Embryonic facial prominence (tissue), 1 donor: Measurements from ENCODE around the gene FAM3D.
"Not testable (repeated sequence)": the region's sequence is repeated elsewhere in the genome, so short reads cannot be mapped to it uniquely, and the experiment has no call there.

Experiments used
- DNase-seq: peaks from one replicate; pipeline ENCODE4 v3.0.0-alpha.2; 2016; ENCODE audit errors: extremely low spot score

FAM3D gene, protein sequence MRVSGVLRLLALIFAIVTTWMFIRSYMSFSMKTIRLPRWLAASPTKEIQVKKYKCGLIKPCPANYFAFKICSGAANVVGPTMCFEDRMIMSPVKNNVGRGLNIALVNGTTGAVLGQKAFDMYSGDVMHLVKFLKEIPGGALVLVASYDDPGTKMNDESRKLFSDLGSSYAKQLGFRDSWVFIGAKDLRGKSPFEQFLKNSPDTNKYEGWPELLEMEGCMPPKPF

DNA sequence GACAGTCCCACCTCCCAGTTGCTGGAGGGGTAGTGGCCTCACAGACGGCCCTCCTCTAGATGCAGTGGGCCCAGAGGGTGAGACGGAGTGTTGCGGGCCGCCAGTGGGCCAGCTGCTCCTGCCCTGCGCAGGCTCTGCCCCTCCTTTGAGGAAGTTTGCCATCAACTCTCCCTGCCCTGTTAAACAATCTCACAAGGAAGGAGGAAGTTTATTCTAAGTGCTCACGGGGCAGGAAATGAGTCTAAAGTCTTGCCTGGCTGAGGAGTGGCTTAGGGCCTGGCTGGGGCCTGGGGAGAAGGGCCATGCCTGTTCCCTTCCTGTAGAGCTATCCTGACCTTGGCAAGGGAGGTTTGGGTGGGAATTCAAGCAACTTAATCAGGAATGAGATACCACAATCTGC is at the start of gene FAM3D:
FAM3D (minus strand) TSS at position 92 of the 400 bp plus-strand sequence. CDS start 11,211 bp downstream, outside the sequence.
- DNase-seq = no peak

DNA sequence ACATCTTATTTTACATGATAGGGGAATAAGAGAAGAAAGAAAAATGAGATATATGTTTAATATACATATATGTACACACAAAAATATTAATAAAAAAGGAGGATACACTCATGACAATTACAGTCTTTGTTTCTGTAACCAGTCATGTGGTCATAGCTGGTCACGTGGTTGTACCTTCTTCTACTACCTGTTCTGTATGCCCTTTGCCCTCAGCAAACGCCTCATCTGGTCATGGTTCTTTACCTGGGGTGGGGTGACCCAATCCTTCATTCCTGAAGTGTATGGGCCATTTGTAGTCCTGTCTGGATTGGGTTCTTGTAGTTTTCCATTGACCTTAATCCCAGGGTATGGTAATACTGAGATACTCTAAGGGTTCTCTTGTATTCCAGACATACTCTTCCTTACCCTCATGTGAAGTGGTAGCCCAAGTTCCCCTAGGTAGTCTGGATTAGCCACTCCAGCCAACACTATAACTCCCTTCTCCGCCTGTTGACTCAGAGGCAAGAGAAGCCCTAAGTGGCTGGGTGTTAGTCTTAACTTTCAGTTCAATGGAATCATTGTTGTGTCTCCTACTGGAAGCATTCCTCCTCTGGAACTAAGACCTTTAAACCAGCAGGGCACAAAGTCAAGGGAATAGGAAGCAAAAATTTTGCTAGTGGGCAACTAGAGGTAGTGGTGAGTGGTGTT is 47.3 kb upstream of the FAM3D start:
- DNase-seq = no peak

DNA sequence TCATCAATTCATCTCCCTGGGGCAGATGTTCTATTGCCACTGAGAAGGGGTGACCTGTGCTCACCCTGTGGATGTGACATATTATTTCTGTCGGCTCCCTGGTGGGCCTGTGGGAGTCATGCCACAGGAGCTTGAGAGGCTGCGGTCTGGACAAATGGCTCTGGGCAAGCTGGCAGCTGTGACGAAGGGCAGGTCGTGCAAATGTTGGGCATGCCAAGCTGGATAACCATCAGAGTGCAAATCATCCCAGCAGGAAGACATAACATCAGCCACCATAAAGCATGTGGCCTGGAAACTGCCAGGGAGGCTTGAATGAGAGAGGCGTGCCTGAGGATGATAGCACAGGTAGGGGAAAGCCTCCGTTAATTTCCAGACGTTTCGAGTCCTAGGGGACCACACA is 45.3 kb upstream of the FAM3D start:
- DNase-seq = no peak

DNA sequence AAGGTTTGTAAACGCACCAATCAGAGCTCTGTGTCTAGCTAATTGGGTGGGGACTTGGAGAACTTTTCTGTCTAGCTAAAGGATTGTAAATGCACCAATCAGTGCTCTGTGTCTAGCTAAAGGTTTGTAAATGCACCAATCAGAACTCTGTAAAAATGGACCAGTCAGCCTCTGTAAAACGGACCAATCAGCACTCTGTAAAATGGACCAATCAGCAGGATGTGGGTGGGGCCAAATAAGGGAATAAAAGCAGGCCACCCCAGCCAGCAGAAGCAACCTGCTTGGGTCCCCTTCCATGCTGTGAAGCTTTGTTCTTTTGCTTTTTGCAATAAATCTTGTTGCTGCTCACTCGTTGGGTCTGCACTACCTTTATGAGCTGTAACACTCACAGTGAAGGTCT is 42.4 kb upstream of the FAM3D start:
- not testable (repeated sequence) for DNase-seq

DNA sequence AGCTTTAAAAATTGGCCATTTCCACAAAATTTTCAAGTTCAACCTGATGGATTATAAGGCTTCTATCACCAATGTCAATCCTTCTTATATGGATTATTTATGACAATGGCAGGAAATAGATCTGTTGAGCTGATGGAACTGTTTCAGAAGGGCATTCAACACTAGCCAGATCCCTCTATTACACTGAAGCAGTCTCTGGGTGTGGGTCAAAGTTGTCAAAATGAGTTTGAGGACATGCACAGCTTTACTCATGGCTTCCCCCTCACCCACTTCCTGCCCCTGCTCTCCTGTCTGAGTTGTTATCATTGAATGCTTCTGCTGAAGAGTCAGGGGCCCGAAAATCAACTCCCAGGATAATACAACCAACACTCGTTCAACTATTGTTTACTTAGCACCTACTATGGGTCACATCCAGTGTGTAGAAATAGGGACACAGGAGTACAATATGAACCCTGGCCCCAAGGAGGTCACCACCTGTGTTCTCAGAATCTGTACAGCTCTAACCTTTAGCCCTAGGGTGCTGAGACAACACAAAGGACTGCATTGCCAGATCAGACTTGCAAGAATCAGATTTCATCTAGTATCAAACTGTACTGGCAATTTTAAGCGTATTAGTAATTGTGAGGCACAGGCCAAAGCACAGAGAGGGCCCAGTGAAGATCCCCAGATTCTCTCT is 41.7 kb upstream of the FAM3D start:
- no peak for DNase-seq

DNA sequence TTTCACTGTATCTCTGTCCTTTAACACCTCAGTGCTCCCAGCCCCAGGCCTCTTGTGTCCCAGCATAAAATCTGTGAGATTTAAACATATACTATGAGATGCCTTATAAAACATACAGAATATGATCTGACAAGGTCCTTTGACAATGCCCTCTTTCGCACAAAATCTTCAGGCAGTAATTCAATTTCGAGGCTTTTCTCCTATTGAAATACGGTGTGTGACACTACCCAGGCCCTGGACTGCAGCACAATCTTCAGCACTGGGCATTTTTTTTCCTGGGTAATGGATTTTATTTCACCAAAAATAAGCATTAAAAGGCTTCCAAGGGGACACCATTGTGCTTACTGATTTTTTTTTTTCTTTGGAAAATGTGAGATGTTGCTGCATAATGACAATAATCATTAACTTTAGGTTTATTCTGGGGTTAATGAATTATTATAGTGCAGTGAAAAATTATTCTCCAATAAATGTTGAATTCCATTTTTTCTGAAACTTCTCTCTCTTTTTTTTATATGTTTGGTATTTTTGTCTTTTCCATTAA is 40.9 kb upstream of the FAM3D start:
- DNase-seq = no peak

DNA sequence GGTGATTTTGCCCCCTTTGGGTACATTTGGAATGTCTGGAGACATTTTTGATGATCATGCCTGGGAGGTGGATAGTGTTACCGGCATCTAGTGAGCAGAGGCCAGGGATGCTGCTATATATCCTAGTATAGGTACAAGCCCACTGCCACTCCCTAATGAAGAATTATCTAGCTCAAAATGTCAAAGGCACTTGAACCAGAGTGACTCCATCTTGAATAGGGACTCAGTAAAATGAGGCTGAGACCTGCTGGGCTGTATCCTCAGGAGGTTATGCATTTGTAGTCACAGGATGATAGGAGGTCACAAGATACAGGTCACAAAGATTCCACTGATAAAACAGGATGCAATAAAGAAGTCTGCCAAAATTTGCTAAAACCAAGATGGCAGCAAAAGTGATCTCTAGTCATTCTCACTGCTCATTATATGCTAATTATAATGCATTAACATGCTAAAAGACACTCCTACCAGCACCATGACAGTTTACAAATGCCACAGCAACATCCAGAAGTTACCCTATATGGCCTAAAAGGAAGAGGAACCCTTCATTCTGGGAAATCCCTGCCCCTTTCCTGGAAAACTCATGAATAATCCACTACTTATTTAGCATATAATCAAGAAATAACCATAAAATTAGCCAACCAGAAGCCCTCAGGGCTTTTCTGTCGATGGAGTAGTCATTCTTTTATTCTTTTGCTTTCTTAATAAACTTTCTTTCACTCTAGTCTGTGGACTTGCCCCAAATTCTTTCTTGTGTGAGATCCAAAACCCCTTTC is 40.0 kb upstream of the FAM3D start:
- no peak for DNase-seq

DNA sequence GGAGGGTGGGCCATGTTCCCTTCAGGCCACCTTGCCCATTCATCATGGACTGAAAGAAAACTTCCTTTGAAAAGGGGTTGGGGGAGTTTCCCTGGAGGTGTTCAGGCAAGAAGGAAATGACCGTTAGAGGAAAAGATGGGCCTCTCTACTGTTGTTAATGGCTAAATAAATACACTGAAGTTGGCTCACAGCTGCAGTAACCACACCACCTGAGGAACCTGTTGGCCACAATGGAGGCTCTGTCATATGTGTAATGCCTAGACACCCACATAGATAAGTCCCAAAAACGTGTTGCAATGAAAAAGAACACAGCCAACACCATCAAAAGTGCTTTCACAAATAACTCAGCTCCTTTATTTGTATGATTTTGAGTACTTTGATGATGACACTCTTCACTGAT is 38.2 kb upstream of the FAM3D start:
- DNase-seq = no peak

DNA sequence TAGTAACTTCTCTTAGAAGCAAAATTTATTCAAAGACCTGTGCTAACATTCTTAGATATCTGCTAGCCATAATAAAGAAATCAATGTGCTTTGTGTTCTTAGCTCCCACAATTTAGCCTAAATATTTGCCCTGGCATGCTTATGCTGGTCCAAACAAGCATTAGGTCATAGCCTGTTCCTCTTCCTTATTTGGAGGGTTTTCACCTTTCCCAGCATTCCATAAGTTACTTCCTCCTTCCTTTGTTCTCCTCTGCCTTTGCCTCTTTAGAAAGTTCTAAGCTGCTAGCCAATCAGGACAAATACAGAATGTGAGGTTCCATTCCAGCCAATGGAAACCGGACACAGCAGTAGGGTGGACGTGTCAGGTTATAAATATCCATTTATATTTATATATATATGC is 37.7 kb upstream of the FAM3D start:
- DNase-seq = not testable (repeated sequence)

DNA sequence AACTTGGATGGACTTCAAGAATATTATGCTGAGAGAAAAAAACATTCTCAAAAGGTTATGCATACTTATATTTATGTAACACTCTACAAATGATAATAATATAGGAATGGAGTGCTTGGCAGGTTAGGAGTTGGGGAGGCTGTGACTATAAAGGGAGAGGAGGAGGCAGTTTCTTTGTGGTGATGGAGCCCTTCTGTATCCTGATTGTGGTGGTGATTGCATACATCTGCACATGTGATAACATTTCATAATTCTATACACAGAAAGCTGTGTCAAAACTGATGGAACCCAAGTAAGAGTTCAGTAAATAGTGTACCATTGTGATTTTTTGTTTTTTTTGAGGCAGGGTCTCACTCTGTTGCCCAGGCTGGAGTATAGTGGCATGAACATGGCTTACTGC is 31.7 kb upstream of the FAM3D start:
- DNase-seq = no peak

DNA sequence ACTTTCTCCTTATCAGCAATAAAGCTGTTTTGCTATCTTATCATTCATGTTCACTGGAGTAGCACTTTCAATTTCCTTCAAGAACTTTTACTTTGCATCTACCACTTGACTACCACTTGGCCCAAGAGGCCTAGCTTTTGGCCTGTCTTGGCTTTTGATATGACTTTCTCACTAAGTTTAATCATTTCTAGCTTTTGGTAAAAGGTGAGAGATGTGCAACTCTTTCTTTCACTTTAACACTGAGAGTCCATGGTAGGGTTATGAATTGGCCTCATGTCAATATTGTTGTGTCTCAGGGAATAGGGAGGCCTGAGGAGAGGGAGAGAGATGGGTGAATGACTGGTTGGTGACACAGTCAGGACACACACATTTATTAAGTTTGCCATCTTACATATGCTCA is 31.0 kb upstream of the FAM3D start:
- no peak for DNase-seq

DNA sequence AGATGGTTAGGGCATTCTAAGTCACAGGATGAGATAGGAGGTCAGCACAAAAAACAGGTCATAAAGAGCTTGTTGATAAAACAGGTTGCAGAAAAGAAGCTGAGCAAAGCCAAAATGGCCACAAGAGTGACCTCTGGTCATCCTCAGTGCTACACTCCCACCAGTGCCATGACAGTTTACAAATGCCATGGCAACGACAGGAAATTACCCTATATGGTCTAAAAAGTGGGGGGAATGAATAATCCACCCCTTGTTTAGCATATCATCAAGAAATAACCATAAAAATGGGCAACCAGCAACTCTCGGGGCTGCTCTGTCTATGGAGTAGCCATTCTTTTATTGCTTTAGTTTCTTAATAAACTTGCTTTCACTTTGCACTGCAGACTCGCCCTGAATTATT is 30.2 kb upstream of the FAM3D start:
- not testable (repeated sequence) for DNase-seq

DNA sequence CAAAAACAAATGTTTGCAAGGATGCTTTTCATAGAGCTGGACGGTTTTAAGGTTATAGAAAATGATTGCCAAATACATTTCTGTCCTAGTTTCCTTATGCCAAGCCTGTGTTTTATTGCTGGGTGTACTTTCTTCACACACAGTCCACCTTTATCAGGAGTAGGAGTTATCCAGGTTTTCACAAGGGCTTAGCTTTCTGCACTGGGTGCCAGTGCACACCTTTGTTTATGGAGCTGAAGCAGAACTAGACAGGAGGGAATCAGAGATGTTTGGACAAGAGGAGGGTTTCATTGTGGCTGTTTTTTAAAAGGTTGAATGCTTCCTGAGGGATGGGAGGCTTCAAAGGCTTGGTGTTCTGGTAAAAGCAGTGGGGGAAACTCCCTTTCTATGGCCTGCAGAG is 29.5 kb upstream of the FAM3D start:
- no peak for DNase-seq

DNA sequence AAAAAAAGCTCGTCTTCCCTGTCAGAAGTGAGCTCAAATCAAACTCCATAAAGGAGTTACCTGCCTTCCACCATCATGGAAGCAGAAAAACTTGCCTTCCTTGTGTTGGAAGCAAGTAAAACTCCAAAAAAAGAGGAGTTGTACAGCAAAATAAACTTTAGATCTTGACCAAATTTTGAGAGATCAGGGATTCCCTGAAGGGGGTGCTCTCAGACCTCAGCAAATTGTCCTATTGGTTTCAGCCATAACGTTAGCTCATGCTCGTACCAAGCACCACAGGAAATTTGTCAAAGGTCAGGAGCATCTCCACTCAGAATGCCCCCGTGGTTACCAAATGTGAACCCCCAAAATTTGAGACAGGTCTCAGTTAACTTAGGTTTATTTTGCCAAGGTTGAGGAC is 28.7 kb upstream of the FAM3D start:
- not testable (repeated sequence) for DNase-seq

DNA sequence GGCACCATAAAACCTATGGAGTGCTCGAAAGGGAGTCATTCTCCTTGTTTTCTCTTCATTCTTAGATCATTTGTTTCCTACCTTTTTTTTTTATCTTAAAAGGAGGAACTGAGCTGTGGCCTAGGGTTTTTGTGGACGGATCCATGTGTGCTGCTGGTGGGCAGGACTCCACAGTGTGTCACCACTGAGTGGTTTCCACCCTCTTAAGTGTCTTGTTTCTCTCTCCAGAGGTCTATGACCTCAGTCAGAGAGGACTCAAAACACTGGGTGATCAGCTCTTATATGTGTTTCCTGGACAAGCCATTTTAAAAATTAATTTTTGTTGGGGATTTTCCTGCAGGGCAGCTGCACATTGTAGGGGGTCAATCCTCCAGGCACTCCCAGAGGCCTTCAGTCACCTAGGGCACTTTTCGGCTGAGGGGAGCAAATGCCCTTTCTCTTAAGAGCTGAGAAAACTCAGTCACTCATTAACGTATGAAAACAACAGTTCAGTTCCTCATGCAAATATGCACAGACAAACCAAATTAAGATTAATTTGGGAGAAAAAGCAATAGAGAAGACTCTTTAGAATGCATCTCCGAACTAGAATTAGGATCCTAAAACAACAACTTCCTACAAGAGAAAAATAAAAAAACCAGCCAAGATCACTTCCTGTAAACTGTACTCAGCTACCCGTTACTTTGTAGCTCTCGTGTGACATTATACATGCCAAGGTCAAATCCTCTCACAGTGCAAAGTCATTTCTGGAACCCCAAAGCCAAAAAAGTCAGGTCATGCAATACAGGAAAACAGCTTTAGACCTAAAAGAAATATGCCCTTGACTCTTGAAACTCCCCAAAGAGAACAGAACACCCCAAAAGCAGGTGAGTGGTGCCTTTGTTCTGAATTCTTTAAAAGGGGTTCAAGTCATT is 27.6 kb upstream of the FAM3D start:
- no peak for DNase-seq

DNA sequence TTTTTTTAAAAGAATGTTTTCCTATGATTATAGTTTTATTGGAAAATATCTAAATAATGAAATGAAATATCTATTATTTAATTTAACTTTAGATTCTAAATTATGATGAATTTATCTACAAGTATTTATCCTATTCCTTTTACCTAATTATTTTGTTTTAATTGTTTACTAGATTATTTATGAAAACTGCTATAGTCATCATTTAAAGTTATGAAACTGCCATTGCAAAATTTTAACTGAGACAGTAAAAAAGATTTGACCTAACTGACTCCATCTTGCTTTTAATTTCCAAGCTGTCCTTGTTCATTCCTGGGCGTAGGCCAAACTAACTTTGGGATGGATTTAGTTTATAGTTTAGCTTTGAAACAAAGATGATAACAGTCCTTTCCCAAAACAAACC is 25.9 kb upstream of the FAM3D start:
- no peak for DNase-seq

DNA sequence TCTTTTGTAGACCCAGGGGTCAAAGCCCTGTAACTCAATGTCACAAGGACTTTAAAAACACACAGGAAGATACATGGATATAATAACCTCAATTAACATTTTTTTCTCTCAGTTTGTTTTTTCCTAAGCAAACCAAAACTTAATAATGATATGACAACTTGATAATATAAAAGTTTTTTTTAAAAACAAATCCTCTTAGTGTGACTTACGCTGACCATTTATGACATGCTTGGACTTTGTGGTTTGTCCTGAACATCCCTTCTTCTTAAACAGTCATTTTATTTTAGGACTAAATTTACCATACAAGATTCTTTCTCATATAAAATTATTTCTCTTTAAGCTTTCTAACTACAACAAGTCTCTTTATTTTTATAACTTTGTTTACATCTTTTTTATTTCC is 25.4 kb upstream of the FAM3D start:
- no peak for DNase-seq

DNA sequence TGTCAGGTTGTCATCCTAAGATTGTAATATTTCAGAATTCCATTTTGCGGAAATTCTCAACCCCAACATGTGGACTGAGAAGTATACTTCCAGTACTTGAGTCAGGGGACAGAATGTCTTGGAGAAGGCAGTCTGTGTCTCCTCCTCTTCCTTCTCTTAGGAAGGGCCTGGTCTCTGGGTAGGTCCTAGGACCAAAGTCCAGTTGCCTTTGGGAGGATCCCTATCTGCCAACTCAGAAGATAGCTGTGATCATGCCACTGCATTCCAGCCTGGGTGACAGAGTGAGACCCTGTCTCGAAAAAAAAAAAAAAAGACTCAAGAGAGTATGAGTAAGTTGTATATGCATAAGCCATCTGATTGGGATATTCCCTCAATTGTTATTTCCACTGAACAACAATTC is 23.9 kb upstream of the FAM3D start:
- DNase-seq = no peak

DNA sequence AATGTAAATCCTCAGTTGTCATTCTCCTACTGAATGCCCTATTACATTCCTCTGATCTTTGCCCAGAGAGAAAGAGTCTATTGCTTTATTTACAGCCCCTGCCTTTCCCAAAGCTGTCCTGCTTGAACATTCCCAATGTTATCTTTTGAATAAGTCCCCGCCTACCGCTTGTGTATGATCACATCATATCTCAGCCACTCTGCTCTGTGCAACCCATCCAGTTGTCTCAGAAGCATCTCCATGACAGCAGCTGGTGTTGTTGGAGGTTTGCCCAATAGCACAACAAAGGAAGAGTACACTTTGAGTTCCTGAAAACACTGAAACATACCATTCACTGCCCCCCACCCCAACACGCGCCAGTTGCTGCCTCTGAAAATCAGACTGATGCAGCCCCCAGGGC is 22.0 kb upstream of the FAM3D start:
- DNase-seq = no peak

DNA sequence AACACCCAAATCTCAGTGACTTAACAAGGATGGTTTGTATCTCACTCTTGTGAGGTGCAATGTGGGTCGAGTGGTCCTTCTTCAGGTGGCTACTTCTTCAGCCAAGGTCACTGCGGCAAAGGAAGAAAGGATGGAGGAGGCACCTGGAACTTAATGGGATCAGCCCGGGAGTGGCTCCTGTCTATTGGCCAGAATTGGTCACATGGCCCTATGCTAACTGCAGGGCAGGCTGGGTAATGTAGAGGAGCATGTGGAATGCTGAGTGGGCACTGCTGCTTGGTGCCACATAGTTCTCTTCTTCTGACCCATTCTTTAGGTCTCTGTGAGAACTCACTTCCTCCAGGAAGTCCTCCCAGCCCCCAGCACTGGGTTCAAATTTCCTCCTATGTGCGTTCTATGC is 20.3 kb upstream of the FAM3D start:
- no peak for DNase-seq

DNA sequence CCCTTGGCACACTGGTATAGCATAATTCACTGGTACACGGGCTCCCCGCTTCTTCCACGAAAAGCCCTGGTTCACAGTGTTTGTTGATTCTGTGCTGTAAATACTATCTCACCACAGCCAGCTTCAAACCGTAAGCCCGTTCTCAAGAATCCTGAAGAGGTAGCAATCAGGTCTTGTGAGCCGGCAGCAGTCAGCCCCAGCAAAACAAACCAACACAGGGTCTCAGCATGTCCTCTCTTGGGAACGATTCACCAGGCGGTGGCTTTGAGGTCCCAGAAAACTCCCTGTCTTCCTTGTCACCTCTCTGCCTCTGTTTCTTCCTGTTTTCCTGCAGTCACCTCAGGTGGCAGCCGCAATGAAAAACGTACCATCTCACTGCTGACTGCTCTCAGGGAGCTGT is 19.1 kb upstream of the FAM3D start:
- DNase-seq = no peak
